ENCODE data around the gene HACD3.
"Not testable (repeated sequence)": the region's sequence is repeated elsewhere in the genome, so short reads cannot be mapped to it uniquely, and the experiment has no call there.

The HACD3 gene

DNA sequence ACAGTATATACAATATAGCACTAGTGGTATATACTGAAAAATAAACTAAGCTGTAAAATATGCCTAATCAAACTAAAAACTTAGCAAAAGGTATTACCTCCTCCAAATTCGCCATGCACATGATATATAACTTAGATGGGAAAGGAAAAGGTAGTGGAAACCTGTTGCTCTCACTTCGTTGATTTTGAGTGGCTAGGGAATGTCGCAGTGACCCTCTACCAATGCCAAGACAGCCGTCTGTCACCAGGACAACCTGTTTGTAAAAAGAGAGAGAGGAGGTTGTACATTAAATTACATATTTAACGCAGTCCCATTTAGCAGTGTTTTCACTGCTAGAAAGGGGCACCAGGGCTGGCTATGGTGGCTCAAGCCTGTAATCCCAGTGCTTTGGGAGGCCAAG lies 69.4 kb downstream of the HACD3 start:
- DNase-seq (ENCODE audit: low spot score): no peak

DNA sequence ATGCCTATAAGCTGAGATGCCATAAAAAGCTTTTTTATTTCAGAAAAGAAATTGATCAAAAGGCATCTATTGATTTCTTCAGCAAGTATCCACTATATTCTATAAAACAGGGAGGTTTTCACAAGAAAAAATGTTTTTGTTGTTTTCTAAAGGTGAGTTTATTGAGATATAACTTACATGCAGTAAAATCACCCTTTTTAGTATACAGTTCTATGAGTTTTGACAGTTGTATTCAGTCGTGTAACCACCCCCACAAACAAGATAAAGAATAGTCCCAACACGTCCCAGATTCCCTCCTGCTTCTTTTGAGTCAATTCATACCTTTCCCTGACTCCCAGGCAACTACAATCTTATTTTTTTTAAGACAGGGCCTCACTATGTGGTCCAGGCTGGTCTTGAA lies 72.9 kb downstream of the HACD3 start:
- no peak for DNase-seq (ENCODE audit: low spot score)

DNA sequence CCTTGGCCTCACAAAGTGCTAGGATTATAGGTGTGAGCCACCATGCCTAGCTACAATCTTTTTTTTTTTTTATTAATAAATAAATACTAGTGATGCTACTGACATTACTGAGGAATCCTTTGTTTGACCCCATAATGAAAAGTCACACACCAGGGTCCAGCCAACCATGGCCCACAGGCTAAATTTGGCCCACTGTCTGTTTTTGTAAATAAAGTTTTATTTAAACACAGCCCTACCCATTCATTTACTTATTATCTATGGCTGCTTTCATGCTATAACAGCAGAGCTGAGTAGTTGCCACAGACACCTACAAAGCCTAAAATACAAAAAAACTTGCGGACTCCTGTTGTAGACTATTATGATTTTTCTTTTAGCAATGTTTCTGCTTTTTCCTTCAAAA lies 73.3 kb downstream of the HACD3 start:
- DNase-seq (ENCODE audit: low spot score): no peak

DNA sequence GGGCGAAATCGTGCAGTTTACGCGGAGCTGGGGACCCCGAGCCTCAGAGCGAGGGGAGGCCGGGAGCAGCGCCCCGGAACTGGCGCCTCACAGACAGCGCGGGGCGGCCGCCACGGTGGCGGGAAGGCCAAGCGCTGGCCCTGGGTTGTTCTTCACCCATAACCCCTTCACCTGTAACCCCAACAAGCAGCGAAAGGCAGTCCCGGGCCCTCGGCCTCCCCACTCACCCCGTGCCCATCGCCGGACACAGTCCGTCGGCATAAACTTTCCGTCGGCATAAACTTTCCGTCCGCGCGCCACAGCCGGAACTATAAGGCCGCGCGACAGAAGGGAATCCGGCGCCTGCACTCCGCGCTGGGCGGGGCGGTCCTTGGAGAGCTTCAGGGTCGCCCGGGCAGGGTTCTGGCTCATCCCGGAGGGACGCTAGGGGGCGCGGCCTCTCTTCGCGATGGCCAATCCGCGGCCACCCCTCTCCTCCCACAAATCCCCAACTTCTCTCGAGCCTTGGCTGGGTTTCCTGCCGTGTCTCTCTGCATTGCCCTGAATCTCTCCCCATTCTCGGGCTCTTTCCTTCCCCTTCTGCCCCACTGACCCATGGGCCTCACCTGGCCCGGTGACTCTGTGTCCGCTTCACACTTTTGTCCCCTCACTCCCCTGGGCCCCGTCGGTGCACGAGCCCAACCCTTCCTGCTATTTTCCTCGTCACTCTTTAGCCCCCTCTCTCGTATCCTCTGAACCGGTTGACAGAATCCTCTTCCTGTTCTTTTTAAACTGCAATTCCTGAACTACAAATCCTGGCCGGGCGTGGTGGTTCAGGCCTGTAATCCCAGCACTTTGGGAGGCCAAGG lies 80.8 kb downstream of the HACD3 start, which contains the start of gene INTS14:
TSS of gene INTS14 (minus strand) at position 261 of the 848 bp plus-strand sequence. CDS start 3,751 bp downstream, outside the sequence.
- DNase-seq (ENCODE audit: low spot score): peak; percentile 99

DNA sequence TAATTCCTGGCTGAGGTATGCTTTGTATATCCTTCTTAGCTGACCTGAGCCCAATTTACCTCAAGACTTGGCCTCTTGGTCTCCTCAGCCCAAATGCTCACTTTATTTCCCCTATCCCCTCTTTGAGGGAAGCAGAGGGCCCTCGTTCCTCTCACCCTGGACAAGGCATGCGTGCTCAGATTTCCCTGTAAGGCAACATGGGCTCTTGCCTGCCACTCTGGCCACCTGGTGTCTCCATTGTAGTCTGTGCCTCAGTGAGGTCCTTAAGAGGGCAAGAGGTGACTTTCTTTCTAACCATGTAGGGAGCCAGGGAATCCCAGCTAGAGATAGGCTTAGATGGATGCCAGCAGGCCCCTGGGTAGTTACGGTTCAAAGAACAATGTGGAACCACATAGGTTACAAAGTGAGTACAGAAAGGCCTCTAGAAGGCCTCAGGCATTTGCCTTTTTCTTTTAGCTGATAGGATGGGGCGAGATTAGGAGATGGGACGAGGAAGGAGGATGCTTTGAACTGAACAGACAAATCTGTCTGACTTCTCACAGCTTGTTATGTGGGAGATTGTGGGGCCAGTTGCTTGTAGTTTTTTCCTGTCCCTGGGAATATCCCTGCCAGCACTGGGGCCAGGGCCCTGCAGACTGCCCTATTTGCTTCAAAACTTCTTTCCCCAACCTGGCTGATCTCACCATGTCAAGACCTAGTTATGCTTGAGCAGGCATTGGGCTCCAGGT lies 81.8 kb downstream of the HACD3 start:
- DNase-seq (ENCODE audit: low spot score): no peak

DNA sequence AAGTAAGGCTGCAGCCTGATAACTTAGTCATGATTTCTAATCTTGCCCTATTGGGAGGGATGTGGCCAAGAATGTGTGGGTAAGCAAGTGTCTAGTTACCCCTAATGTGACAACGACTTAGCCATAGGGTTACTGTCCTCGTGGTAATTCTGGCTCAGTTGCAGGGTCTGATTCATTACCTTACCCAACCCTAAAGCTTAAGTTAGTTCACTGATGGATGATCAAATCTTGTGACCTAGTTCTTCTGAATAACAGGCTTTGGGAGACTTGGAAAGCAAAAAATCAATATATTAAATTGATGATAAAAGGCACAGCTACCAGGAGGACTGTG lies 82.3 kb downstream of the HACD3 start:
- DNase-seq (ENCODE audit: low spot score): no peak

DNA sequence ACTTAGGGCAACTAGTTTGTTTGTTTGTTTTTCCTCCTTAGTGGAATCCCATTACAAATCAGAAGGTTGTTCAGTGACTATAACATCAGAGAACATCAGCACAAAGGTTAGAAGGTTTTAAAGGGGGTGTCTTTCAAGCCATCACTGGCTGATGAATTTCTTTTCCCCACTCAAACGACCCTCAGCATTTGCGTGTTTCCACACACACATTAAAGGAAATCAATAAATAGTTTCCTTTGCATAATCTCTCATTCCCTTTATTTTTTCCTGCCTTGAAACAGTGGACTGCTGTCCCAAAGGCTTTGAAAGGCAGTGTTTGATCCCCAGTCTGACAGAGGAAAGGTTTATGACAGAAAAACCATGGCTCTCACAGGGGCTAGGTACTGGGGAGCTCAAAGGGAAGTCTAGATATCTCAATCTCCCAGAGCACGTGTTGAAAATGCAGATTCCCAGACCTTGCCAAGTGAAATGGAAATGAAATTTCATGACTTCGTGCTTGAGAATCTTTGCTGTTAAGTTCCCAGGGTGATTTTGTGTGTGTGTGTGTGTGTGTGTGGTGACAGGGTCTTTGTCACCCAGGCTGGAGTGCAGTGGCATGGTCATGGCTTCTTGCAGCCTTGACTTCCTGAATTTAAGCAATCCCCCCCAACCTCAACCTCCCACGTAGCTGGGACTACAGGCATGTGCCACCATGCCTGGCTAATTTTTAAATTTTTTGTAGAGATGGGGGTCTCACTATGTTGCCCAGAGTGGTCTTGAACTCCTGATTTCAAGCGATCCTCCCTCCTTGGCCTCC lies 82.9 kb downstream of the HACD3 start:
- no peak for DNase-seq (ENCODE audit: low spot score)

DNA sequence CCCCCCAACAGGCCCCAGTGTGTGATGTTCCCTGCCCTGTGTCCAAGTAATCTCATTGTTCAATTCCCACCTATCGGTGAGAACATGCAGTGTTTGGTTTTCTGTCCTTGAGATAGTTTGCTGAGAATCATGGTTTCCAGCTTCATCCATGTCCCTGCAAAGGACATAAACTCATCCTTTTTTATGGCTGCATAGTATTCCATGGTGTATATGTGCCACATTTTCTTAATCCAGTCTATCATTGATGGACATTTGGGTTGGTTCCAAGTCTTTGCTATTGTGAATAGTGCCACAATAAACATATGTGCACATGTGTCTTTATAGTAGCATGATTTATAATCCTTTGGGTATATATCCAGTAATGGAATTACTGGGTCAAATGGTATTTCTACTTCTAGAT lies 85.6 kb downstream of the HACD3 start:
- DNase-seq (ENCODE audit: low spot score): not testable (repeated sequence)

DNA sequence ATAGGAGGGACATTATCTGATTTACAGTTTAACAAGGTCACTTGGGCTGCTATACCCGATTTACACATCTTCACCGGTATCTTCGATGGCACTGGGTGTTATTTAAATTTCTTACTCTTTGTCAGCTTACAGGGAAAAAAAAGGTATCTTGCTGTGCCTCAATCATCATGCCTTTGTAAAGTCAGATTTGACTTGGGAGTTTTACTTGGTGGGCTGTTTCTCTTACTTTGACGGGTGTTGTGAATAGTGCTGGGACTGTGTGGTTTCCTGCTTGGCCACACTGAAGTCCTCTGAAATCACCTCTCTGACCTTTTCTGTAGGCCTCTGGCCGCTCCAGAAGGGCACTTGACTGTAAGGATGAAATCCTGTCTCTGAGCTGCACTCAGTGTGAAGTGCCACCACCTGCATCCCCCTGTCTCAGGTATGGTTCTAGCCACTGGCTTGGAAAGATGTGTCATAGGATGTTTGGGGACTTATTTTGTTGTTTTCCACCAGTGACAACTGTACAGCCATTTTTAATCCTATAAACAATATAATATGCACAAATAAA lies 88.4 kb downstream of the HACD3 start:
- DNase-seq (ENCODE audit: low spot score): no peak

DNA sequence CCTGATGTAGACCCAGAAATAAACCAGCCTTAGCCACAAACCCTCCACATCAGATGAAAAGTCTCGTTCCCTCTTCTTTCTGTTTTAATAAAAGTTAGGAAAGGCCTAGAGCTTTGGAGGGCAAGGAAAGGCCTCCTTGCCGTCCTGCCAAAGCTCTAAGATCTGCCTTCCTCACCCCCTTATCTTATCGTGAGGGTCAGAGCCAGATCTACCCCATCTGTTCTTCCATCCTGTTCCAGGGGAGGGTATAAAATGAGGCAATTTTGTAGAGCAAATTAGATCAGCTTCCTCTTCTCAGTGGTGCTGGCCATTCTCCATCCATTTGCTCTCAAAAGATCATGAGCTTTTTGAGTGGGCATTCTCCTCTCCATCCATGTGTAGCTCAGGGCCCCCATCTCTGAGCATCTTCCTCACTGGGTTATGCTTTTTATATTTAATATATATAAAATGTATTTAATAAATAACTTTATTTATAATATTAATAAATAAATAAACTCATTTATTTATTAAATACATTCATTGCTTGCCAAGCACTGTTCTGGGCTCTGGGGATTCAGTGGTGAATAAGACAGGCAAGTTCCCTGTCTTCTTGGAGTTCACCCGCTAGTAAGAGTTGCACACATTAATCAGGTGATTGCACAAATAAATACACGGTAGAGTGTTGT lies 89.5 kb downstream of the HACD3 start:
- DNase-seq (ENCODE audit: low spot score): no peak

DNA sequence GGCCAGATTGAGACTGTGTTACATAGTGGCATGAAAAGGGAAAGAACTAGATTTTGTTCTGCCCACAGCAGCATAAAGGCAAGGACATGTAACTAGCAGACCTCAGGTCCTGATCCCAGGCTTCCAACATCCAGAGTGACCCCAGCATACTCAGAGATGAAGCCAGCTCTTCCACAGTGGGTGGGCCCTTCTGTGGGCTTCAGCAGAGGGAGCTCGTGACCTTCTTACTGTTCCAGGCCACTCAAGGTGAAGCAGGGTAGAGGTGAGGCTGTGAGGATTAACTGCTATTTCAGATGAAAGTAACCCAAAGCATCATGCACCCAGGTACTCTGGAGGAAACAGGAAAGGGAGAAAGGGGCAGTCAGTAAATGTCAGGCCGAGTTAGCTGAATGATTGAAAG lies 90.6 kb downstream of the HACD3 start:
- DNase-seq (ENCODE audit: low spot score): no peak

DNA sequence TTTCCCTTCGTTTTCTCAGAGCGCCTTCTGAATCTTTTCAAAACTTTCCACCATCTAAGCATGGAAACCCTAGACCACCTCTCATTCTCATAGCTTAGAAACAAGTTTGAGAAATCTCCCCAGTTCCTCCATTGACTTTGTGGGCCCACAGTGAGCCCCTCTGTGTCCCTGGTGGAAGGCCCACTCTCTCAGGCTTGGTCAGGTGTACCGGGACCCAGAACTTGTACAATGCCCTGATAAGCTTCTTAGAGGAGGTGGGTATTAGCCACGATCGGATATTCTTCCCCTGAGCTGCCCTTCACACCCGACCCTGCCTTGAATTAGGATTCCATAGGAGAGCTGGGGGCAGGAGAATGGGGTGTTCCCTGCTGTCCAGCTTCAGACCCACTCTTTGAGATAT lies 91.4 kb downstream of the HACD3 start, which contains the start of gene SLC24A1:
TSS of gene SLC24A1 (plus strand) at position 301 of the 400 bp plus-strand sequence. CDS start 2,143 bp downstream, outside the sequence.
- DNase-seq (ENCODE audit: low spot score): no peak

DNA sequence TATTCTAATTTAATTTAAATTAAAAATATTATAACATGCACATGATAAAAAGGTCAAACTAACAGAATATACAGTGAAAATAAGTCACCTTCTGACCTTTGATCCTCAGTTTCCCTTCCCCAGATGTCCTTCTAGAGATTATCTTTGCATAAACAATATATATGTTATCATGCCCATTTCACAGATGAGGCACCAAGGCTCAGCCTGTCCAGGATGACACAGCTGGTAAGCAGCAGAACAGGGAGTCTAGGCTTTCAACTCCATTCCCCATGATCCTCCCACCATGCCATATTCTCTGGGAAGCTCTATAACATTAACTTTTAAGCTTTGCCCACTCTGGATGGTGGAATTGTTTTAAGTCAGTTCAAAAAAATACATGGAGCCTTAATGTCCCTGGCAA lies 92.8 kb downstream of the HACD3 start:
- no peak for DNase-seq (ENCODE audit: low spot score)

DNA sequence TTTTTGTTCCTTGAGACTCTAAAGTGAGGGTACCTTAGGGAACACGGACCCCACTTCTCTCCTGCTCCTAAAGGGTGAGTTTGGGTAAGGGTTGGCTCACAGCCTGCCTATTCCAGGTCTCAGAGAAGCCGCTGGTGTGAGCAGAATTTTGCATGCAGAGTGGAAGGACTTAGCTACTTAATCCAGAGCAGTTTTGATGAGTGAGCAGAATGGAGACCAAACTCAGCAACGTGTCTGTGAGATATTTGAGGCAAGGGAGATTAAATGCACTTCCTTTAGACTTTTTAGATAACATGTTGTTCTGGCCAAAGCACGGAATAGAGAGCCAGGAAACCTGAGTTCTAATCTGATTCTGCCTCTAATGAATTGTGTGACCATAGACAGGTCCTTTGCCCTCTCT lies 96.6 kb downstream of the HACD3 start:
- DNase-seq (ENCODE audit: low spot score): no peak

Measured in D341Med (cell line).